NCI-H226 (cell line): ENCODE measurements around the gene PRR30.
"Not testable (repeated sequence)": the region's sequence is repeated elsewhere in the genome, so short reads cannot be mapped to it uniquely, and the experiment has no call there.

Experiments used
- DNase-seq: peaks from one replicate; pipeline ENCODE4 v3.0.0-alpha.2; 2015

PRR30 gene

GRCh38 chr2:27139310-27139709, at the start of gene PRR30:
Gene PRR30 (minus strand): TSS chr2:27139410. CDS start chr2:27138329, 1,081 bp downstream.
- no peak for DNase-seq

- no peak for DNase-seq
Observed at GRCh38 chr2:27186613-27187345, 47.6 kb upstream of the PRR30 start.

GRCh38 chr2:27185331-27186026, 46.3 kb upstream of the PRR30 start:
- DNase-seq = no peak

GRCh38 chr2:27184115-27184514, 44.9 kb upstream of the PRR30 start:
- no peak for DNase-seq

- DNase-seq = no peak
Observed at GRCh38 chr2:27182346-27182745, 43.1 kb upstream of the PRR30 start.

- DNase-seq = no peak
Observed at GRCh38 chr2:27179344-27180000, 40.3 kb upstream of the PRR30 start.

GRCh38 chr2:27178469-27178868, 39.3 kb upstream of the PRR30 start:
- no peak for DNase-seq

GRCh38 chr2:27177441-27178351, 38.5 kb upstream of the PRR30 start:
- no peak for DNase-seq

- DNase-seq = not testable (repeated sequence)
Observed at GRCh38 chr2:27175781-27176180, 36.6 kb upstream of the PRR30 start.

GRCh38 chr2:27175330-27175729, 36.1 kb upstream of the PRR30 start:
- DNase-seq = no peak

- DNase-seq = no peak
Observed at GRCh38 chr2:27174638-27175037, 35.4 kb upstream of the PRR30 start.

- DNase-seq = no peak
Observed at GRCh38 chr2:27171351-27171848, 32.2 kb upstream of the PRR30 start.

- DNase-seq = no peak
Observed at GRCh38 chr2:27170581-27171337, 31.5 kb upstream of the PRR30 start.

- no peak for DNase-seq
Observed at GRCh38 chr2:27164960-27165763, 26.0 kb upstream of the PRR30 start.

GRCh38 chr2:27162151-27163121, 23.2 kb upstream of the PRR30 start:
- DNase-seq = peak; percentile 23

GRCh38 chr2:27160191-27160590, 21.0 kb upstream of the PRR30 start:
- DNase-seq = no peak

GRCh38 chr2:27159271-27159670, 20.1 kb upstream of the PRR30 start:
- DNase-seq = no peak

GRCh38 chr2:27158468-27158867, 19.3 kb upstream of the PRR30 start:
- DNase-seq = no peak

- DNase-seq = no peak
Observed at GRCh38 chr2:27155069-27155520, 15.9 kb upstream of the PRR30 start.

GRCh38 chr2:27154488-27154887, 15.3 kb upstream of the PRR30 start:
- no peak for DNase-seq
